ENCODE results near the gene SHBG. TPM values are rescaled to one million over a fixed set of nuclear protein-coding genes. Genes with fewer than 3 reads are reported as not detected.

The SHBG gene
- total and polyA plus RNA-seq, 2 of the 8 experiments (the other 6 are each of a cell fraction or from before 2014, with no cell fraction given) = 1.1 to 1.2 TPM

DNA sequence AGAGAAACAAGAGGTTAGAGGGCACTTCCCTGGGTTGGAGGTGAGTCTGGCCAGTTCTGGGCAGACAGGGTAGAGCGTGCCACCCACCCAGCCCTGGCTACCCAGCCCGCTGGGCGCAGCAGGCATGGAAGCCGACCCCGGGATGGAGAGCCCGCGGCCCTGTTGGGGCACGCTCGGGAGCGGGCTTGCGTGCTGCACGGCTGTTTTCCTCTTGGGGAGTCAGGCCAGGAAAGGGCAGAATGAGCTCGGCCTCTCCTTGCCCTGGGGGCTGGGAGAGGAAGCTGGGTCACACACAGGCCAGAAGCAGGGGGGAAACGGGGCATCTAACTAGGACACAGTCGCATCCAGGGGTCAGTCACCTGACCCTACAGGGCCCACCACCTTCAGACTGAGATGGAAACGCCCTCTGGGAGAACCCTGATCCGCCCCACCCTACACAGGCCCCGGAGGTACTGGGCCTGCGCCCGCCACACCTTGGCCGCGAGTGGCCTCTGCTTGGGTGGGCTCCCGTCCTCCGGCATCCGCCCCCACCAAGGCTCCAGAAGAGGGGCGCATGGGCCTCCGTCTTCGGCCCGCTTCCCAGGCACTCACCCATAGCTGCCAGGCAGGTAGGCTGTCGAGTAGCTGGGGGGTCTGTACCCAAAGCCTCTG lies 41.3 kb upstream of the SHBG start:
- no peak overlapping the region for H3K4ac ChIP-seq (replicated peaks; ENCODE audit: insufficient read length, low read depth, low read length)
- peaks cover 6 to 25% (median 18%) of the 10 kb centered on the region in 4 experiments for H3K4me1 ChIP-seq (replicated peaks in 1 of 4; ENCODE audit: control insufficient read depth in 3 of 4, insufficient read depth in 4 of 4, low read length in 3 of 4)
- no peaks in the 10 kb centered on the region for H3K79me2 ChIP-seq (ENCODE audit: control insufficient read depth in 1 of 2, insufficient read depth in 2 of 2, low read length in 2 of 2)
- peaks cover 18% of the 10 kb centered on the region; the same call in 1 of the 2 replicates for H3K23me2 ChIP-seq (ENCODE audit: low read depth, low read length)
- peak overlapping the region; percentile 59 to 73 (median 69) for H3K4me3 ChIP-seq (ENCODE audit: extremely low read depth in 1 of 4, insufficient read depth in 2 of 4, low read depth in 3 of 4, low read length in 4 of 4)
- H2AK5ac ChIP-seq (ENCODE audit: low read depth, low read length) = no peak overlapping the region; the same call in 1 of the 2 replicates
- peaks cover 9 to 33% (median 18%) of the 10 kb centered on the region in 4 experiments; a peak in 7 of 8 replicates for H3K36me3 ChIP-seq (ENCODE audit: control insufficient read depth in 2 of 4, insufficient read depth in 4 of 4, low read length in 3 of 4)
- FAIRE-seq = no peak
- peak overlapping the region; percentile 54; the same call in 1 of the 2 replicates for H4K8ac ChIP-seq (ENCODE audit: extremely low read depth, insufficient read depth, low read length)
- ChIA-PET POLR2A (ENCODE audit: partially characterized antibody) (interaction anchor here (0.7 to 28.5 kb wide), 34 partner anchors 10 to 618 kb away, joined by 3 to 1144 read pairs (median 5); partner anchors contain the start of genes ATP1B2, CD68, DNAH2 and EFNB3), CTCF (ENCODE audit: partially characterized antibody) (interaction anchor here (0.6 to 2.8 kb wide), 36 partner anchors 8 to 252 kb away, joined by 3 to 24 read pairs (median 4); partner anchors contain the start of genes ACAP1, CD68, FXR2 and PLSCR3)
- no peak overlapping the region for H3K27ac ChIP-seq (ENCODE audit: low read depth, low read length)
- DNase-seq (ENCODE audit: low read depth in 1 of 2, low spot score in 2 of 2) = no peak
- no peak overlapping the region for H3K23ac ChIP-seq (ENCODE audit: insufficient read length)
- WGBS, 2 experiments (ENCODE audit: extremely low coverage in 1 of 2, insufficient coverage in 1 of 2, insufficient read length in 1 of 2, insufficient replicate concordance in 2 of 2, low coverage in 1 of 2, low lambda C conversion rate in 2 of 2, missing lambda C conversion rate in 1 of 2) = 59% methylated on average over 24 of the region's 30 CpGs; no CpG with 5 or more reads in 1 of the 2 experiments
- H2BK120ac ChIP-seq (replicated peaks; ENCODE audit: low read depth, low read length) = no peak overlapping the region
- H3K9ac ChIP-seq (replicated peaks in 1 of 4; ENCODE audit: extremely low read depth in 1 of 4, low read depth in 3 of 4, low read length in 3 of 4) = peak overlapping the region in 3 of 4 experiments; percentile 34 to 40 (median 40); a peak in 4 of 7 replicates
- H3K9me3 ChIP-seq (ENCODE audit: insufficient read depth in 2 of 2, low read depth in 1 of 2, low read length in 1 of 2) = no peaks in the 10 kb centered on the region
- H3K27me3 ChIP-seq (replicated peaks in 1 of 4; ENCODE audit: control insufficient read depth in 3 of 4, extremely low read depth in 1 of 4, insufficient read depth in 3 of 4, low read length in 3 of 4) = no peaks in the 10 kb centered on the region
- H4K91ac ChIP-seq (replicated peaks; ENCODE audit: insufficient read length, low read length) = no peak overlapping the region
- H4K5ac ChIP-seq (ENCODE audit: insufficient read length, low read depth, low read length) = peak overlapping the region; percentile 18
- H2BK20ac ChIP-seq (ENCODE audit: low read length) = no peak overlapping the region
- H3K56ac ChIP-seq (replicated peaks; ENCODE audit: insufficient read length, low read depth, low read length) = no peak overlapping the region
- H2BK5ac ChIP-seq (ENCODE audit: low read depth, low read length) = no peak overlapping the region
- H3K79me1 ChIP-seq (ENCODE audit: low read depth, low read length) = no peaks in the 10 kb centered on the region; the same call in none of the 2 replicates
- H3K18ac ChIP-seq (ENCODE audit: extremely low read depth, low read length) = peak overlapping the region; percentile 60
- H2AFZ ChIP-seq (ENCODE audit: low read length) = no peak overlapping the region
- H2BK15ac ChIP-seq (ENCODE audit: low read length) = no peak overlapping the region; the same call in 1 of the 2 replicates
- peak overlapping the region; percentile 71 to 85 for H3K4me2 ChIP-seq (ENCODE audit: insufficient read depth in 1 of 2, low read depth in 2 of 2, low read length in 2 of 2)
- peaks cover 0 to 2% of the 10 kb centered on the region in 2 experiments for H4K20me1 ChIP-seq (replicated peaks in 1 of 2; ENCODE audit: control insufficient read depth in 1 of 2, insufficient read depth in 2 of 2, low read length in 2 of 2)
- H2BK12ac ChIP-seq (ENCODE audit: low read depth, low read length) = no peak overlapping the region
- H3K14ac ChIP-seq (ENCODE audit: insufficient read length) = no peak overlapping the region
- no peak for TF ChIP-seq SAP30 (IDR thresholded peaks at IDR 0.05; ENCODE audit: insufficient read depth, insufficient replicate concordance, low read length)
- no peak for TF ChIP-seq CBX8 (IDR thresholded peaks at IDR 0.05; ENCODE audit: borderline replicate concordance, low read depth, low read length)
- TF ChIP-seq JUND (IDR thresholded peaks at IDR 0.05; ENCODE audit: low read length) = no peak
- no peak for TF ChIP-seq CHD2 (IDR thresholded peaks at IDR 0.05; ENCODE audit: low read length)
- no peak for TF ChIP-seq EGR1 (IDR thresholded peaks at IDR 0.05; ENCODE audit: borderline replicate concordance, low read depth, low read length)
- TF ChIP-seq CREB1 (IDR thresholded peaks at IDR 0.05) = no peak
- TF ChIP-seq GABPA (IDR thresholded peaks at IDR 0.05; ENCODE audit: borderline replicate concordance, insufficient read depth, low read length) = no peak
- TF ChIP-seq PHF8 (conservative IDR thresholded peaks at IDR 0.05; ENCODE audit: low read depth, low read length) = 0 out of 2 replicates have a peak, but pooled peaks have one; percentile 10
- no peak for TF ChIP-seq HDAC2 (IDR thresholded peaks at IDR 0.05; ENCODE audit: borderline replicate concordance in 1 of 2, low read depth in 2 of 2, low read length in 2 of 2)
- TF ChIP-seq SUZ12 (IDR thresholded peaks at IDR 0.05; ENCODE audit: low read length) = 0 out of 2 replicates have a peak, but pooled peaks have one; percentile 27
- no peak for TF ChIP-seq SIX5 (IDR thresholded peaks at IDR 0.05; ENCODE audit: low read depth, low read length)
- no peak for TF ChIP-seq SP2 (IDR thresholded peaks at IDR 0.05; ENCODE audit: low read length)
